GM21717 (cell line): ENCODE results near the gene RASA2.
A peak's percentile ranks its signal among the peaks of the same experiment; 100 is the strongest.
"Not testable (repeated sequence)": the region's sequence is repeated elsewhere in the genome, so short reads cannot be mapped to it uniquely, and the experiment has no call there.

Experiments used
- ATAC-seq: cut with Tn5 transposase; IDR thresholded peaks from one replicate; pipeline ENCODE4 v1.9.1; 2021; ENCODE audit warnings: mild to moderate bottlenecking, moderate library complexity; ENCODE audit not compliant: unreplicated experiment

The RASA2 gene

DNA sequence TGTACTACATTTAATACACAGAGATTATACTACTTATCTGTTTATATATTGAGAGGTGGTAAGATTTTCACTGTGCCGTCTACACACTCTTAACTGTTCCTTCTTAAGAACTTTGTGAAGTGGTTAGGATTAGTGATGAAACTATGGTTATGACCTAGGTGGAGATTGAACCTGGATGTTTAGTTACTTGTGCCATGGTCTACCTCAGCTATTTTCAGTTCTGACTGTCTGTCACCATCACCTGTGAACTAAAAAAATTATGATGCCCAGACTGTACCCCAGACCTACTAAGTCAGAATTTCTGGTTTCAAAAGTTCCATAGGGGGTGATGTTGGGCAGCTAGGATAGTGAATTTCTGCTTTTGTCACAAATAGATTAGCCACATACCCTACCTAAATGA, 6.4 kb downstream of the RASA2 start:
- no peak for ATAC-seq

DNA sequence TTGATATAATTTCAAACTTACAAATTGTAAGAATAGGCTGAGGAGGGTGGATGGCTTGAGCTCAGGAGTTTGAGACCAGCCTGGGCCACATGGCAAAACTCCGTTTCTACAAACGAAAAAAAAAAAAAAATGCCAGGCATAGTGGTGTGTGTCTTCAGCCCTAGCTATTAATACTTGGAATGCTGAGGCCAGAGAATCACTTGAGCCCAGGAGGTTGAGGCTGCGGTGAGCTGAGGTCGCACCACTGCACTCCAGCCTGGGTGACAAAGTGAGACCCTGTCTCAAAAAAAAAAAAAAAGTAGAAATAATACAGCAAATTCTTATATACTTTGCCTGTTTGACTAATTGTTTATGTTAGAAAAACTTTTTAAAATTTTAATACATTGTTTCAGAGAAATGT, 10.8 kb downstream of the RASA2 start:
- not testable (repeated sequence) for ATAC-seq

DNA sequence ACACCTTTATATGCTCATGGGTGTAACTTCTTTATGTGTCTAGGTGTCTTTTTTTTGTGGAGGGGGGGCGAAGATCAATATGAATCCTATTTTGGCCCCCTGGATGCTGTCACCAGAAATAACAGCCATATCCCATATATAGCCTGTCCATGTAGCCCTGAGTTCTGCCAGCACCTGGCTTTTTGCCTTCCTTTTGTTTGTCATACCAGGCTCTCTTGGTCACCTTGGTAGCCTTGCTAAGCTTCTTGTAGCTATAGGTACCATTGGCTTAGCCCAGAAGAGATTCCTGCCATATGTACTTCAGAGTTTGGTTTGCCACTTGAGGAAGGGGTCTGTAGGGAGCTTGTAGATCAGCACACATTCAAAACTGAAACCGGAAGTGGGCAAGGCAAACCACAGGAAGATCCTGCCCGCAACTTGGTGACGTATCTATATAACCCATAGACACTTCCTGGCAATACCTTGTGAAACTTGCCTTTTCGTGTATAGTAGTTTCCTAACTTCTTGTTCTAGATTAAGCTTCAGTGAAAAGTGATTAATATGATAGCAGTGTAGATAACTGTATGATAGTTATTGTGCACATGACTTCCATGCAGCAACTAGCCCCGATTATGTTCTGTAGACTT, 11.9 kb downstream of the RASA2 start:
- peak; percentile 88 for ATAC-seq

DNA sequence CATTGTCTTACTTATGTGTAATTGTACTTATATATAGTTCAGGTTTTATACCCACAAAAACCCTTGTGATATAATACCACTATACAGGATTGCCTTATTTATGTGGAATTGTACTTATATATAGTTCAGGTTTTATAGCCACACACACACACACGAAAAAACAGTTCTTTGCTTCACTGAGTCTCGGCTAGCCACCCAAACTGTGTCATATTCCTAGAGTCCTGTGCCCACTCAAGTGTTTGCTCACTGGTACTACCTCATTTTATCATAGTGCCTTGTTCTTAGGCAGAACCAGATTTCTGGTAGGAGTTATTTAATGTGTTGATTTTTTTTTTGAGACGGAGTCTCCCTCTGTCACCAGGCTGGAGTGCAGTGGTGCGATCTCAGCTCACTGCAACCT, 12.5 kb downstream of the RASA2 start:
- no peak for ATAC-seq

DNA sequence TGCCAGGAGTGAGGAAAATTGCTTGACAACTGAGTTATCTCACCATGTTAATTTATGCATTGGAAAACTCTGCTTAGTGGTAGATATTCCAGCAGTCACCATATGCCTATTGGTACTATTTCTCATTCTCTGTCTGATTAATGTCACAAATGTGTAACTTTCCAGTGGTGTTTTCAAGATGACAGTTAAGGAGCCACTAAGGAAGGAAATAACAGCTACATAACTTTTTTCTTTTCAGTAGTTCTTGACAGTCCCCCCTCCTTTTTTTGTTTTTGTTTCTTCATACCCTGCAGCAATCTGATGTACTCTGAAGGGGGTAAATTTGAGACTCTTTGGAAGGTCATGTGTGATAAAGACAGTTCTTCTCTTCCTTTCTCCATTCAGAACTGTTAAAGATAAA, 13.1 kb downstream of the RASA2 start:
- no peak for ATAC-seq

DNA sequence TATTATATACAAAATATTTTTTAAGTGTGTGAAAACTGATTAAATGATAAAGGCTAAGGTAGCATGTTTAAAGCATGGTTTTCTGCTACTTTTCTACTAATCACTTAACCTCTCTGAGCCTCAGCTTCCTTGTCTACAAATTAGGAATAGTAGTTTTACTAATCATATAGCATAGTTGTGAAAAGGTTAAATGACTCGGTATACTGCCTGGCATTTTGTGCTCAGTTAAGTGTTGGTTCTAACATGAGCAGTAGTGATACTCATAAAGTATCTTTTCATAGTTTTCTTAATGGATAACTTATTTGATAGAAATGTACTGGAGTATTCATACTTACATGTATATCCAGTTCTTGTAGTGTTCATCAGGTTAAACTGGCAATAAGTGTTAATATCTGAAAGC, 13.6 kb downstream of the RASA2 start:
- no peak for ATAC-seq

DNA sequence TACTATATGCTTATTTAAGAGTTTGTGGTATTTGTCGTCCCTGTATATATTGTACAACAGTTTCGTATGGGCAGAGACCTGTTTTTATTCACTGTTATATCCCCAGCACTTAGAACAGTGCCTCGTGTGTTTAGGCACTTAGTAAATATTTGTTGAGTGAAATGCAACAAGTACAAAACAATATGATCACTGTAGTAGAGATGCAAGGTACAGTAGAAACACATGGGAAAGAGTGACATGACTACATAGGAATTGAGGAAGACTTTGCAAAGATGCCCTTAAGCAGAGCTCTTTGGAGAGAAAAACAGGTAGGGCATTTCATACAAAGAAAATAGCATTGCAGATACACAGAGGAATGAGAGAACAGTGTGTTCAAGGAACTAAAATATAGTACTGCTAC, 18.3 kb downstream of the RASA2 start:
- no peak for ATAC-seq

DNA sequence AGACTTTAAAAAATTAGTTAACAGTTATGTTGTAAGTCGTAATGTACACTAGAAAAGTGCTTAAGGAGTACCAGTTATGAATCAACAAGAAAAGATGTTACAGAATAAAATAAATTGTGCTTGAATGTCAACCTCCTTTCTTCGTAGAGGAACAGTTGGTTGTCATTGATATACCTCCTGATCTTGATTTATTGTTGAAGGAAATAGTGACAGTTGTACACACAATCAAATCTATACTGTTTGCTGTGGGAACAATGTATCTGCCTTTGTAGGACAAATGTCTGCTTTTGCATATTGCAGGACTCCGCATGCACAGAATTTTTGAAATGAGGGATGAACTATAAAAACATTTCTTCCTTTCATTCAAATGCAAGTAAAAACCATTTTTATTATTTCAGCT, 19.2 kb downstream of the RASA2 start:
- ATAC-seq, result no peak

DNA sequence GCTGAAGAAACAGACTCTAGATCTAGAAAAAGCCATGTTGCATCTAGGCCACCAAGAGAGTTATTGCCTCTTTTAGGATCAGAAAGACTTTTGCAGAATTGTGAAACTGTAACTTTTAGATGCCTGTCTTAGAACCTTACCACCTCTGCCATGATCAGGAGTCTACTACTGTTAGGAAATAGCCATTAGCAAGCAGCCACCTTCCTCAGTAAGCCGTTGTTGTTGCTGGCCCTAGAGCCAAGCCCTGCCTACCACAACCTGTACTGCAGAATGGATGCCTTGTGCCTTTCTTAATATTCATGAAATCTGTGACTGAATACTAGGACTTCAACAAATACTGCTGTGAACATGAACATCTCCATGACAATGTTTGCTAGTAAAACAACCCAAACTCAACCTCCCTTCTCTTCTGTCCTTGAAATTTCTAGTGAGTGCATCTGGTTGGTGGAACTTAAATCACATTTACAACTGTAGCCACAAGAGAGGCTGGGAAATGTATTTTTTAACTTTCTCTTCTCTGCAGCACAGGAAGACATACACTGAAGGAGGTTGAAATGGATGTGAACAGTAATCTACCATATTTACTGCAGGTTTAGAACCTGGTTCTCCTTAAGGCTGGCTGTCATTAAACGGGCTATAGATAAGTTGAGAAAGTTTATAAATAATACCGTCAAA, 20.7 kb downstream of the RASA2 start:
- ATAC-seq, result no peak

DNA sequence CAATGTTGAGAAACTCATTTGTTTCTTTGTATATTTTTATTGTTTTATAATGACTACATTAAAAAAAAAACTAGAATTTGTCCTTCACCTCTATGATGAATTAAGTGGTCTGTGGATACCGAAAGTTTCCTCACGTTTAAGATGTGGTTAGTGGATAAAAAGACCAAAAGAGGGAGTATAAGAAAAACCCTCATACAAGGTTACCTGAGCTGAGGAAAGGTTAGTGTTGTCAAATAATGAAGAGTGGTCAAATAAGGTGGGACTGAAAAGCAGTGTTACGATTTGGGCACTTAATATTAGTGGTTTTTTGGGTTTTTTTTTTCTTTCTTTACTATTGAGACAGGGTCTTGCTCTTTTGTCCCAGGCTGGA, 21.2 kb downstream of the RASA2 start:
- no peak for ATAC-seq

DNA sequence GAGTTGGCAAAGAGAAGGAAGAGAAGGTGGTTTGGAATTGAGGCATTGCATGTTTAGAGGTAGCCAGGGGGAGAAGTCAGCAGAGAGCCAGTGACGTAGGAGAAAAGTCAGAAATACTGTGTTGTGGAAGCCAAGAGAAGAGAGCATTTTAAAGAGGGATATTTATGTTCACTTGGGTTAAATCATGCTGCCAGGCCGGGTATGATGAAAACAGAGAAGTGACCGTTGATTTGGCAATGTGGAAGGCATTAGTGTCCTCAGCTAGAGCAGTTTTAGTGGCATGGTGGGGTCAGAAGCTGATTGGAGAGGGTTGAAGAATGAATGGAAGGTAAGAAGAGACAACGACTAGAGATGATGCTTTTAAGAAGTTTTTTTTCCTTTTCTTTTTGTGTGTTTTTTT, 24.5 kb downstream of the RASA2 start:
- no peak for ATAC-seq

DNA sequence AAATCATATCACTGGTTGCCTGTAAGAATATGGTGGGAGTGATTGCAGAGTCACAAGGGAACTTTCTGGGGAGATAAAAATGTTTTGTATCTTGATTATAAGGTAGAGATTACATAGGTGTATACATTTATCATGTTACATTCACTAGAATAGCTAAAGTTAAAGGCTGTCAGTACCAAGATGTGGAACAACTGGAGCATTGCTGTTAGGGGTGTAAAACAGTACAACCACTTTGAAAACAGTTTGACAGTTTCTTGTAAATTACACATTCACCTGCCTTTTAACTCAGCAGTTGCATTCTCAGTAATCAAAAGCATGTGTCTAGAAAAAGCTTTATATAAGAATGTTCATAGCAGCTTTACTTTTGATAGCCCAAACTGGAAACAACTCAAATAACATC, 27.6 kb downstream of the RASA2 start:
- no peak for ATAC-seq

DNA sequence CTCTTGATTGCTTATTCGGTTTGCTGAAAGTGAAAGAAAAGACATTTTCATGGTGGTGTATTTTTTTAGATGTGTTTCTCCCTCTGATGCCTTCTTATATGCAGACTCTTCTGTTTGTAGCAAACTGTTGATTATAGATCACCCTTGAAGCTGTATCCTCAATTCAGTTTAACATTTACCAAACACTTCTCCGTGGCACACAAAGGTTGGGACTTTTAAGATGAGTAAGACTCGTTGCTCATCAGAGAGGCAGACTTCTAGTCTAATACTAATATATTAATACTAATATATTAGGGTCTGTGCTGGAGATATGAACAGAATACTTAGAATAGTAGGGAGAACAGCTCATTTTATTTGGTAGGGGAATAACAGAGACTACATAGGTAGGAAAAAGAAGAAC, 32.8 kb downstream of the RASA2 start:
- no peak for ATAC-seq

DNA sequence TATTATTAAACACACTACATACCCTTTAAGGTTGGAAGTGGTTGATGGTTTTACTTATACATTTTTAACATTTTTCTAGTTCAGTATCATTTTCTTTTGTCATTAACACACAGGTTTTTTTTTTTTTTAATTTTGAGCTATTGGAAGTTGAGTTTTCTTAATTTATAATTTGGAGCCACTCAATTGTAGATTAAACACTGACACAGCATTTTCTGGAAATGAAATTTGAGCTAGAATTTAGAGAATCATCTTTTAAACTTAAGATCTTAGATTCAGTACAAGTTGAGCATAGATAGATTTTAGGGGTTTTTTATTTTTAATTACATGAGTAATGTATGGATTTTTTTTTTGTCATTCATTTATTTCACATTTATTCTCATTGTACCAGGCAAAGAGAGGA, 35.0 kb downstream of the RASA2 start:
- ATAC-seq, result no peak

DNA sequence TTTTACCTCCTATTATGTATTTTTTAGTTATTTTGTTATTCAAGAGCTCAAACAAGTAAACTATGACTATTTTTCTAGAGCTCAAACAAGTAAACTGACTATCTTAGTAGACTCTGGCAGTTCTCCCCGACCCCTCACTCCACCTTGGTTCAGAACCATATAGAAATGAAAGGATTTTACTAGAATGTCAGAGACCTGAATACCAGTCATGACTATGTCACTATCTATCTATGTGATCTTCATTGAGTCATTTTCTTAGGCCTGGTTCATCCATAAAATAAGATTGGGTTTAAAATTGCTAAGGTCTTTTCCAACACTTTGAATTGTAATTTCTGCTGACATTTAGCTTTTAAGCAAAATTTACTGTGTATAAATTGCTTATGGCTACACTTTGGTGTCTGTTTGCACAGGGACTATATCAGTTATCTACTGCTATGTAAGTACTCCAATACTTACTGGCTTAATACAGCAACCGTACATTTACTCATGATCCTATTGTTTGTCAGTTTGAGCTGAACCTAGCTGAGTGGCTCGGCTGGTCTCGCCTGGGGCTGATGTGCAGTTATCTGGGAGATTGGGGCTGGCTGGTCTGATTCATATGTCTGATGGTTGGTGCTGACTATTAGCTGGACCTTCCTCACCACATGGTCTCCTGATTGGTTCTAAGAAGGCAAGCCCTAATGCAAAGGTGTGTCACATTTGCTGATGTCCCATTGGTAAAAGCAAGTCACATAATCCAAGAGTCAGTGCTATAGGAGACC, 37.0 kb downstream of the RASA2 start:
- no peak for ATAC-seq

DNA sequence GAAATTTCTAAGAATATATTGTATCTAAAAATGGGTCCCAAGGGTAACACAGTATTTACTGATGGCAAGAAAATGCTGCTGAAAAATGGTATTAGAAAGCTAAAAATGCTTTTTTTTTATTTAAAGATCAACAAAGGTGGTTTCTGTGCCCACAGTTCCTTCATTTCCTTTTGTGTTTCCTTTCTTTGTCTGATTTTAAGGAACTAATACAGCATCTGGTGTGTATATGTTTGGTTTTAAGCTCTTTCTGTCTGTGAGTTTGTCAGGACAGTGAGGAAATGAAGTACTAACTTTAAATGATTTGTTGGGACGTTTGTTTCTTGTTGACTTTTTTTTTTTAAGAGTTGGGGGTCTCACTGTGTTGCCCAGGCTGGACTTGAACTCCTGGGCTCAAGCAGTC, 38.2 kb downstream of the RASA2 start:
- ATAC-seq, result no peak

DNA sequence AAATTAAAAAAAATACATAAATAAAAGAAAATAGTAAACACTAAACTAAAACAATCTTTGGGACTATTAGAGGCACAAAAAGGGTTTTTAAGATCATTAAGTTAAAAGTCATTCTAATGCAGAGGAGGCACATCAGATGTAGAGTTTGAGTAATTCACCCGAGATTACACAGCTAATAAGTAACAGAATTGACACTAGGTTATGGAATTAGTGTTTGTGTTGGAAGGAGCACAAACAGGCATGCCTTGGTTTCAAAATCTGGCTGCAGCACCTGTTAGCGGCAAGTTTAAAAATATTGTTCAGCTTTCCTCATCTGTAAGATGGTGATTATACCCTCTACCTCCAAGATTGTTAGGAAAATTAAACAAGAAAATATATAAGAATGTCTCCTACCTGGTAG, 39.0 kb downstream of the RASA2 start:
- ATAC-seq, result no peak

DNA sequence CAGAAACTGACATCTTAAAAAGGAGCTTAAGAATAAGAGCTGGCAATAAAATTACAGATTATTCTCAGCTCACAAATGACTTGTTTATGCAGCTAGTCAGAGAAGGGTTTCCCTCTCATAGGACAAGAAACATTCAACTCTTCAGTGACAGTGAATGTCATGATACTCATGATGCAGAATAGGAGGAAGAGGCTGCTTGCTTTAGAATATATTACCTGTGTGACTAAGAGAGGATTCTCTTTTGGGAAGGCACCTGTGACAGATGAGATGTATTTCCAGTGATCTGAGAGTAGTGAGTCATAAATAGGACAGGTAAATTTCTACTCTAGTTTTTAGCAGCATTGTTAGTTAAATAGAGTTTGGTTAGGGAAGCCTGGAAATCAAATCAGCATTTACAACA, 39.9 kb downstream of the RASA2 start:
- no peak for ATAC-seq

DNA sequence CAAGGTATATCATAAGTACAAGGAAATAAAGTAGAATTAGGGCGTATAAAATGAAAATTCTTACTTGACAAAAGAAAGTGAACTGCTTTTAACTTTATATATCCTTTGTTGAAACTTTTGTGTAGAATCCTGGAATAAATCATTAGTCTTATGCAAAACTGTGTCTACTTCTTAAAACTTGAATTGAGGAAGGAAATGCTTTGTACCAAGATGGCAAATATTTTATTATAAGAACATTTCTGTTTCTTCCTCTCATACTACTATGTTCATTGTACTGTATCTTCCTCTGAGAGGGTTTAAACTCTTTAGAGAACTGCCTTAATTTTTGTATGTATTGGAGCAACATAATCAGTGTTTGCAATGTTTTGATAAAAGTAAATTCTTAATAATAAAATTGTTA, 42.0 kb downstream of the RASA2 start:
- no peak for ATAC-seq

DNA sequence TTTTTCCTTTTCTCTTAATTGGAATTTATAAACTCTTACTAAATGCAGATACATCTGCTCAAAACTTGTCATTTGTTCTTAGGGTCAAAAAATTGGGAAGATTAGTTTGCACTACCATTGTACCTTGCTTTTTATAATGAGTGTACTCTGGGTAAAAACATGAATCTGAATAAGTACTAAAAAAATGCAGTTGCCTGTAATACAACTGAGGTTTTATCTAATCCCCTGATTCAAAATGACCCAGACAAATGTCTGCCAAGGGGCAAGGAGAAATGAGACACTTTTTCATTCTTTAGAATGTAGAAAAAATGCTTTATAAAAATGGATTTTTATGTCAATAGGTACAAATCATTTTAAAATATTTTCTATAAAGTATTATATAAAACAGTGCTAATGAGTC, 42.4 kb downstream of the RASA2 start:
- no peak for ATAC-seq

DNA sequence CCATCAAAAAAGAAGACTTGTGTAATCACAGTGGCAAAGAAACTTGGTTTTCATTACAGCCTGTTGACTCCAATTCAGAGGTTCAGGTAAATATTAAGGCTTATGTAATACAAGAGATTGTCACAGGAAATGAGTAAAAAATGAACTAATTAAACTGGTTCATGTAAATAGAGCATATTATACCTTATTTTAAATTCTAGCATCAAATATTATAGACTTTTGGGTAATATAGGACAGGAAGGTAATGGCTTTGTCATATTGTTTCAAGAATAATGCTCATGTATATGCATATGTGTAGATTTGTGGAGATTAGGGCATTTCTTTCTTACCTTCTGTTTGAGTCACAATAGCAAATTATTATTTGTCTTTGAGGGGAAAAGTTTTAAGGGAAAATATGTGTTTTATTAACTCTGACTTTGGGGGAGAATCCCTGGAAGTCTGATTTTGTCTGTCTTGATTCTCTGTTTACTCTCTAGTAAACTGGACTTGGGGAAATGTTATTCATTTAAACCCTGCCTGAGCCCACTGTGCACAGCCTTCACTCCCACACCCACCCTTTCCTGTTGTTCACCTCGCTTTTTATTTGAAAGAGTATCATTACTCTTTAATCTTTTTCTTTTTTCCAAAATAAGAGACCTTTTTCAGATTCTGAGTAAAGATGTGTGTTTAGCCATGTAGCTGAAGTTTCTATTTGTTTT, 43.0 kb downstream of the RASA2 start:
- ATAC-seq, result no peak

DNA sequence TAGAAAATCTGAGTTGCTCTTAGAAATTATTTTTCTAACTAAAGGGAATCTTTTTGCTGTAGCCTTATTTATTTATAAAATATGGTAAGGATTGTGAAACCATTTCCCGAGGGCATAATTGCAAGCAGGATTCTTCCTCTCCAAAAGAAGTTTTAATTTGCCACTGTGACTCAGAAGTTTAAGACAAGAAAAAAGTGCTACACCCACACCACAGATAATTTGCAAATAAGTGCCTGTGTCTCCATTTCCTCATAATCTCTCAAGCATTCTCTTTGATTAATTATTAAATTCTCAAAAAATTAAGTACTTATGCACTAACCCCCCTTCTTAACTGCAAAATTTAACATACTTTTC, 43.6 kb downstream of the RASA2 start:
- no peak for ATAC-seq
